HepG2 (cell line): ENCODE measurements around the gene BCL2L2. TPM values are rescaled to one million over a fixed set of nuclear protein-coding genes. Genes with fewer than 3 reads are reported as not detected.

Experiments used
- AHR ChIP-seq: IDR thresholded peaks from 2 replicates; pipeline ENCODE4 v1.6.1; 2018; ENCODE audit warnings: missing genetic modification reagents, missing compliant biosample characterization
- DNMT1 ChIP-seq: sonication (generic); formaldehyde crosslinking; IDR thresholded peaks from 2 replicates; pipeline ENCODE4 v1.5.1; 2020; ENCODE audit warnings: mild to moderate bottlenecking, missing genetic modification reagents
- DR1 ChIP-seq: sonication (generic); formaldehyde crosslinking; IDR thresholded peaks from 2 replicates; pipeline ENCODE4 v1.8.0; 2021; ENCODE audit warnings: mild to moderate bottlenecking, missing genetic modification reagents, inconsistent platforms
- DZIP1 ChIP-seq: sonication (generic); formaldehyde crosslinking; IDR thresholded peaks from 2 replicates; pipeline ENCODE4 v1.5.0; 2020; ENCODE audit warnings: mild to moderate bottlenecking, missing genetic modification reagents
- FLYWCH1 ChIP-seq: sonication (generic); formaldehyde crosslinking; IDR thresholded peaks from 2 replicates; pipeline ENCODE4 v1.8.1; 2023; ENCODE audit warnings: mild to moderate bottlenecking, missing genetic modification reagents
- FOSL2 ChIP-seq: sonication (generic); formaldehyde crosslinking; IDR thresholded peaks from 2 replicates; pipeline ENCODE4 v1.4.0; 2020; ENCODE audit warnings: missing genetic modification reagents
- HCFC1 ChIP-seq: fragments of 150-350 bp; IDR thresholded peaks from 2 replicates; pipeline ENCODE4 v1.6.1; 2014; ENCODE audit warnings: low read depth, low read length
- JUN ChIP-seq: sonication (generic); formaldehyde crosslinking; IDR thresholded peaks from 2 replicates; pipeline ENCODE4 v1.4.0; 2020; ENCODE audit warnings: mild to moderate bottlenecking, missing genetic modification reagents
- PHB2 ChIP-seq: fragments of 450-650 bp; IDR thresholded peaks from 2 replicates; pipeline ENCODE4 v1.6.1; 2018; ENCODE audit not compliant: partially characterized antibody
- RBM22 ChIP-seq: fragments of 200-400 bp; formaldehyde crosslinking; optimal IDR thresholded peaks from 2 replicates; pipeline ENCODE3; 2017; ENCODE audit warnings: mild to moderate bottlenecking, low read length, moderate library complexity
- REPIN1 ChIP-seq: sonication (generic); formaldehyde crosslinking; IDR thresholded peaks from 2 replicates; pipeline ENCODE4 v1.8.0; 2022; ENCODE audit warnings: missing genetic modification reagents, low read depth, mild to moderate bottlenecking, borderline replicate concordance
- RFXANK ChIP-seq: IDR thresholded peaks from 2 replicates; pipeline ENCODE4 v1.6.1; 2016
- ZFP41 ChIP-seq: sonication (generic); formaldehyde crosslinking; IDR thresholded peaks from 2 replicates; pipeline ENCODE4 v1.4.0; 2020; ENCODE audit warnings: mild to moderate bottlenecking, missing genetic modification reagents, borderline replicate concordance
- ZNF180 ChIP-seq: sonication (generic); formaldehyde crosslinking; IDR thresholded peaks from 2 replicates; pipeline ENCODE4 v1.4.0; 2020; ENCODE audit warnings: low read depth, missing genetic modification reagents, borderline replicate concordance
- ZNF558 ChIP-seq: sonication (generic); formaldehyde crosslinking; IDR thresholded peaks from 2 replicates; pipeline ENCODE4 v1.9.0; 2022; ENCODE audit warnings: mild to moderate bottlenecking, missing genetic modification reagents, borderline replicate concordance
- ZNF605 ChIP-seq: sonication (generic); formaldehyde crosslinking; IDR thresholded peaks from 2 replicates; pipeline ENCODE4 v1.8.0; 2022; ENCODE audit warnings: mild to moderate bottlenecking, missing genetic modification reagents
- ZNF746 ChIP-seq: sonication (generic); formaldehyde crosslinking; IDR thresholded peaks from 2 replicates; pipeline ENCODE4 v1.8.0; 2022; ENCODE audit warnings: mild to moderate bottlenecking, missing genetic modification reagents
- polyA plus RNA-seq, 8 experiments: library from polyadenylated mRNA; depleted of rRNA in 3 of 8; stranded (reverse) in 7 of 8; unstranded in 1 of 8; fragments of >200 nt; fragmentation: Illumina TruSeq in 4 of 8; extraction: Trizol in 4 of 8; gene quantifications; 2 replicates each; pipeline versions ENCODE4 v1.2.1 to v1.2.3, GENCODE V29; 2011 to 2016; ENCODE audit warnings: low read depth in 4 of 8, missing spikeins in 1 of 8, mixed read lengths in 1 of 8; ENCODE audit not compliant: insufficient read depth in 1 of 8
- total RNA-seq, 5 experiments: library from RNA; depleted of rRNA; stranded (reverse); fragments of >200 nt; fragmentation: Illumina TruSeq; extraction: Trizol; gene quantifications; 2 replicates each; pipeline ENCODE4 v1.2.3, GENCODE V29; 2016; ENCODE audit warnings: low read depth in 1 of 5
- TF ChIP-seq, protein P1 (sequence below): sonication (generic); formaldehyde crosslinking; IDR thresholded peaks from 2 replicates; pipeline ENCODE4 v1.8.0; 2022; ENCODE audit warnings: mild to moderate bottlenecking, missing genetic modification reagents, moderate library complexity
- TF ChIP-seq, protein P2 (sequence below): IDR thresholded peaks from 2 replicates; pipeline ENCODE4 v1.6.1; 2016; ENCODE audit warnings: low read depth
- TF ChIP-seq, protein P3 (sequence below): sonication (generic); formaldehyde crosslinking; IDR thresholded peaks from 2 replicates; pipeline ENCODE4 v1.4.0; 2020; ENCODE audit warnings: low read depth, mild to moderate bottlenecking, missing genetic modification reagents
- TF ChIP-seq, protein P4 (sequence below): sonication (generic); formaldehyde crosslinking; IDR thresholded peaks from 2 replicates; pipeline ENCODE4 v1.9.0; 2021; ENCODE audit warnings: missing genetic modification reagents, borderline replicate concordance

Gene BCL2L2
- total and polyA plus RNA-seq, 2 of the 13 experiments (the other 11 are each of a cell fraction or from before 2014, with no cell fraction given): 28.1 to 49.8 TPM

DNA sequence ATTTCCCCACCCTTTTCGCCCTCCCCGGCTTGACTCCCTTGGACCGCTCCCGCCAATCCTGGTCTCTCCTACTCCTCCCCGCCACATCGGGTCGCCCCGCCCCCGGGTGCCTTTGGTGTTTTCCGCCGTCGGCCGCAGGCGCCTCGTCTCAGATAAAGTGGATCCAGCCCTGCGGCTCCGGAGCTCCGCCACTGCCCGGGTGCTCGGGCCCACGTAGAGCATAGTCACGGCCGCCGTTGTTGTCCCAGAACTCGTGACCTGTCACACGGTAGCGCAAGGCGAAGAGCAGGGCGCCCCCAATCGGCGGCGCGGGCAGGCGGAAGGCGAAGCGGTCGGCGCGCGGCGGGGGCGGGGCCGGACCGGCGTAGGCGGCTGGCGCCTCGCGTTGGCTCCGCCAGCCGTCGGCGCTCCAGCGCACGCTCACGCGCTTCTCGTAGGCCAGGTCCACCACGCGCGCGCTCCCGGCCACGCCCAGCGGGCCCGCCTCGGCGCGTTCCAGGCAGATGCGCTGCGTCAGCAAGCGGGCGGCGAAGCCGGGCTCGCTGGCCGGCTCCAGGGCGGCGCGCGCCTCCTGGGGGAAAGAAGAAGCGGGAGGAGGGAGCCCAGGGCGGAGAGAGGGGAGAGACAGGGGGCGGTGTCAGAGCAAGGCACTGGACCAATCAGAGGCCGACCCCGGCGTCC is 5.2 kb upstream of the BCL2L2 start (continued):
- no peak for TF ChIP-seq ZNF558 (CRISPR knock-in tag)
- no peak; the same call in none of the 2 replicates for TF ChIP-seq AHR (CRISPR knock-in tag)
- TF ChIP-seq, protein P1, sequence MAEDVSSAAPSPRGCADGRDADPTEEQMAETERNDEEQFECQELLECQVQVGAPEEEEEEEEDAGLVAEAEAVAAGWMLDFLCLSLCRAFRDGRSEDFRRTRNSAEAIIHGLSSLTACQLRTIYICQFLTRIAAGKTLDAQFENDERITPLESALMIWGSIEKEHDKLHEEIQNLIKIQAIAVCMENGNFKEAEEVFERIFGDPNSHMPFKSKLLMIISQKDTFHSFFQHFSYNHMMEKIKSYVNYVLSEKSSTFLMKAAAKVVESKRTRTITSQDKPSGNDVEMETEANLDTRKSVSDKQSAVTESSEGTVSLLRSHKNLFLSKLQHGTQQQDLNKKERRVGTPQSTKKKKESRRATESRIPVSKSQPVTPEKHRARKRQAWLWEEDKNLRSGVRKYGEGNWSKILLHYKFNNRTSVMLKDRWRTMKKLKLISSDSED (CRISPR knock-in tag): peak; percentile 94
- no peak for TF ChIP-seq FLYWCH1 (CRISPR knock-in tag)
- peak; percentile 70; the same call in 1 of the 2 replicates for TF ChIP-seq DR1 (CRISPR knock-in tag)
- TF ChIP-seq RBM22: no peak
- no peak for TF ChIP-seq ZNF746
- TF ChIP-seq, protein P2, sequence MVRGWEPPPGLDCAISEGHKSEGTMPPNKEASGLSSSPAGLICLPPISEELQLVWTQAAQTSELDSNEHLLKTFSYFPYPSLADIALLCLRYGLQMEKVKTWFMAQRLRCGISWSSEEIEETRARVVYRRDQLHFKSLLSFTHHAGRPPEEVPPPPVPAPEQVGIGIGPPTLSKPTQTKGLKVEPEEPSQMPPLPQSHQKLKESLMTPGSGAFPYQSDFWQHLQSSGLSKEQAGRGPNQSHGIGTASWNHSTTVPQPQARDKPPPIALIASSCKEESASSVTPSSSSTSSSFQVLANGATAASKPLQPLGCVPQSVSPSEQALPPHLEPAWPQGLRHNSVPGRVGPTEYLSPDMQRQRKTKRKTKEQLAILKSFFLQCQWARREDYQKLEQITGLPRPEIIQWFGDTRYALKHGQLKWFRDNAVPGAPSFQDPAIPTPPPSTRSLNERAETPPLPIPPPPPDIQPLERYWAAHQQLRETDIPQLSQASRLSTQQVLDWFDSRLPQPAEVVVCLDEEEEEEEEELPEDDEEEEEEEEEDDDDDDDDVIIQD (CRISPR knock-in tag): no peak; the same call in 1 of the 2 replicates
- TF ChIP-seq, protein P3, sequence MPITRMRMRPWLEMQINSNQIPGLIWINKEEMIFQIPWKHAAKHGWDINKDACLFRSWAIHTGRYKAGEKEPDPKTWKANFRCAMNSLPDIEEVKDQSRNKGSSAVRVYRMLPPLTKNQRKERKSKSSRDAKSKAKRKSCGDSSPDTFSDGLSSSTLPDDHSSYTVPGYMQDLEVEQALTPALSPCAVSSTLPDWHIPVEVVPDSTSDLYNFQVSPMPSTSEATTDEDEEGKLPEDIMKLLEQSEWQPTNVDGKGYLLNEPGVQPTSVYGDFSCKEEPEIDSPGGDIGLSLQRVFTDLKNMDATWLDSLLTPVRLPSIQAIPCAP (CRISPR knock-in tag): no peak
- TF ChIP-seq REPIN1 (CRISPR knock-in tag): peak; percentile 91
- TF ChIP-seq HCFC1: peak; percentile 46
- TF ChIP-seq FOSL2 (CRISPR knock-in tag): peak; percentile 70
- no peak for TF ChIP-seq ZNF605 (CRISPR knock-in tag)
- no peak; the same call in 1 of the 2 replicates for TF ChIP-seq ZNF180 (CRISPR knock-in tag)
- TF ChIP-seq, protein P4, sequence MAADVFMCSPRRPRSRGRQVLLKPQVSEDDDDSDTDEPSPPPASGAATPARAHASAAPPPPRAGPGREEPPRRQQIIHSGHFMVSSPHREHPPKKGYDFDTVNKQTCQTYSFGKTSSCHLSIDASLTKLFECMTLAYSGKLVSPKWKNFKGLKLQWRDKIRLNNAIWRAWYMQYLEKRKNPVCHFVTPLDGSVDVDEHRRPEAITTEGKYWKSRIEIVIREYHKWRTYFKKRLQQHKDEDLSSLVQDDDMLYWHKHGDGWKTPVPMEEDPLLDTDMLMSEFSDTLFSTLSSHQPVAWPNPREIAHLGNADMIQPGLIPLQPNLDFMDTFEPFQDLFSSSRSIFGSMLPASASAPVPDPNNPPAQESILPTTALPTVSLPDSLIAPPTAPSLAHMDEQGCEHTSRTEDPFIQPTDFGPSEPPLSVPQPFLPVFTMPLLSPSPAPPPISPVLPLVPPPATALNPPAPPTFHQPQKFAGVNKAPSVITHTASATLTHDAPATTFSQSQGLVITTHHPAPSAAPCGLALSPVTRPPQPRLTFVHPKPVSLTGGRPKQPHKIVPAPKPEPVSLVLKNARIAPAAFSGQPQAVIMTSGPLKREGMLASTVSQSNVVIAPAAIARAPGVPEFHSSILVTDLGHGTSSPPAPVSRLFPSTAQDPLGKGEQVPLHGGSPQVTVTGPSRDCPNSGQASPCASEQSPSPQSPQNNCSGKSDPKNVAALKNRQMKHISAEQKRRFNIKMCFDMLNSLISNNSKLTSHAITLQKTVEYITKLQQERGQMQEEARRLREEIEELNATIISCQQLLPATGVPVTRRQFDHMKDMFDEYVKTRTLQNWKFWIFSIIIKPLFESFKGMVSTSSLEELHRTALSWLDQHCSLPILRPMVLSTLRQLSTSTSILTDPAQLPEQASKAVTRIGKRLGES: no peak
- peak; percentile 16; the same call in 1 of the 2 replicates for TF ChIP-seq DZIP1
- peak; percentile 23; the same call in 1 of the 2 replicates for TF ChIP-seq DNMT1 (CRISPR knock-in tag)
- no peak; the same call in 1 of the 2 replicates for TF ChIP-seq JUN (CRISPR knock-in tag)
- no peak for TF ChIP-seq PHB2
- no peak for TF ChIP-seq ZFP41
- peak; percentile 59; the same call in 1 of the 2 replicates for TF ChIP-seq RFXANK (CRISPR knock-in tag)
